ENCODE data around the gene CLEC18A.
"Not testable (repeated sequence)": the region's sequence is repeated elsewhere in the genome, so short reads cannot be mapped to it uniquely, and the experiment has no call there.

CLEC18A gene

GRCh38 chr16:69930117-69930776 lies 20.9 kb upstream of the CLEC18A start:
- DNase-seq (ENCODE audit: low spot score) = peak; percentile 62

DNA sequence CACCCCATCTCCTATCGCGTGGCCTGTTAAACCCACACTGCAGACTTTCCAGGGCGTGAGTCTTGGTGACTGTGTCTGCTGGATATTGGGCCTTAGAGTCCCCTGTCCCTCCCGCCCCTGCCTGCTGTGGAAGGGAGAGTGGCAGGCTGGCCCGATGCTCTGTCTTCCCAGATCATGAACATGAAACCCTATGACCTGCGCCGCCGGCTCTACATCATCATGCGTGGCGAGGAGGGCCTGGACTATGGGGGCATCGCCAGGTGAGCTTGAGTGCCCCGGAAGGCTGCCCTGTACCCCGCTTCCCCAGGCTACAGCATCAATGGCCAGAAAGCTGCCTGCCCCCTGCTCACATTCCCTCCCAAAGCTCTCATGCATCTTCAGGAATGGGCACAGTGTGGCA lies 19.5 kb upstream of the CLEC18A start:
- no peak for DNase-seq (ENCODE audit: low spot score)

DNA sequence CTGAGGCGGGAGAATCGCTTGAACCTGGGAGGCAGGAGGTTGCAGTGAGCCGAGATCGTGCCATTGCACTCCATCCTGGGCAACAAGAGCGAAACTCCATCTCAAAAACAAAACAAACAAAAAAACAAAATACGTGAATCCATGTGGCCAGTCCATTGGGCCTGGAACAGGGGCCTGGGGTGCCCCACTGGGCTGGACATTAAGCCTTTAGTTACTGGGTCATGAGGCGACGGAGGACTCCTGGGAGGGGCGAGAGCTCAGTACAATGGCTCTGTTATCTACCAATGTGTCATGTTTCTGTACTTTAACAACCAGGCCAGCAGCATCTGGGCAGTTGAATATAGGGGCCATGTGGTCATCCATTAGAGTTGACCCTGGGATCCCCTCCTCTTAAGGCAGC lies 18.9 kb upstream of the CLEC18A start:
- no peak for DNase-seq (ENCODE audit: low spot score)

DNA sequence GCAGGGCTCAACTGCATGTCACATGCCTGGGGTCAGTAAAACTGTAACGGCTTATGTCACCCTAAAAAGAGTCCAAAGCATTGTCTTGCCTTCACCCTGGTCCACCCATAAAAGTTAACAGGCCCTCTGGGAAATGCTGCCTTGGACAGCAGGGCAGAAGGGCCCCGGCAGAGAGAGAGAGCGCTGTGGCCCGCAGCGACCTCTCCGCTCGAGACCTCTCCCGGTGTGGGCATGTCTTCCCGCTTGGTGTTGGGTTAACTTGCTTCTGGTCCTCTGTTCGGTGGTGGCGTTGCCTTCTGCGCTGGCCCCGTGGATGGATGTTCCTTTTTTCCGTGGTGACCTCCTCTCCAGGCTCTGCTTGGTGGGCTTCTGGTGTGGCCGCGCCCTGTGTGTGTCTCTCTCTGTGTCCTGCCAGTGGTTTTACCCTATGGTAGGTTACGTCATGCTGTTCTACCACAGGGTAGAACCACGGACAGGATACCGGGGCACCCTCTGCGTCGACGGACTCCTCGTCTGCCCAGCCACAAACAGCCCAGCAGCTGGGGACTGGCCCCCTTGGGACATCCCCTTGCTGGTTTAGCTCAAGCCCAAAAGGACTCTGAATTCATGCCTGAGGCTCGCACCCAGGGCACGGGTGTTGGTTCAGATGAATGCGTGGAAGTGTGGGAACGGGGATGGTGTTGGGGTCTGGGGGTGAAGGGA lies 18.3 kb upstream of the CLEC18A start:
- DNase-seq (ENCODE audit: low spot score) = no peak

GRCh38 chr16:69934044-69934443 lies 17.1 kb upstream of the CLEC18A start:
- no peak for DNase-seq (ENCODE audit: low spot score)

DNA sequence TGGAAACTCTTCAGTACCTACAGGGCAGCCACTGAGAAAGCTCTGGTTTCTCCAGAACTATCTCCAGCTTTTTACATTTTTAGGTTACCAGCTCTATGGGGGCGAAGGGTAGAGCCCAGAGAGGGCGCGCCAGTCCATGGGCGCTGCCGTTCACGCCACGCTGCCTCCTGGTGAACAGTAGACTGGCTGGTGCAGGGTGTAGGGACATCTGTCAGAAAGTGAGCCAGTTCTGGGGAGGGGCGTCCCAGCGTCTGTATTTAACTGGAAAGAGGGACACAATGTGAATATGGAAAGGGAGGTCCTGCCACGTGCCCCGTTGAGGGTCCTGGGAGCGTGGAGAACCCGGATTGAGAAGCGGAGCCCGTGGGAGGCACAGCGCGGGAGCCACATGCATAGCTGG lies 16.4 kb upstream of the CLEC18A start:
- no peak for DNase-seq (ENCODE audit: low spot score)

GRCh38 chr16:69935278-69935711 lies 15.8 kb upstream of the CLEC18A start:
- no peak for DNase-seq (ENCODE audit: low spot score)

DNA sequence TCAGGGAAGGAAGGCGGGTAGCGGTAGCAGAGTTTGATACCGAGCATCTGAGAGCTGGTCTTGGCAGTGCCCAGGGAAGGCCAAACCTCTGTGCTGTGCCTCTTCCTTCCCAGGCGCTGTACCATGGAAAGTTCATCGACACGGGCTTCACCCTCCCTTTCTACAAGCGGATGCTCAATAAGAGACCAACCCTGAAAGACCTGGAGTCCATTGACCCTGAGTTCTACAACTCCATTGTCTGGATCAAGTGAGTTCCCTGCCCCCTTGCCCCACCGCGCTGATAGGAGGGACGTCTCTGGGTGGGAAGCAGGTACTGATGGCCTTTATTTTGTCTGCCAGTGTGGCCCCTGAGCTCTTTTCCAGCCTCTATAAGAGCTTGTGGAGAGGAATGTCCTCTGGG lies 15.4 kb upstream of the CLEC18A start:
- DNase-seq (ENCODE audit: low spot score) = no peak

DNA sequence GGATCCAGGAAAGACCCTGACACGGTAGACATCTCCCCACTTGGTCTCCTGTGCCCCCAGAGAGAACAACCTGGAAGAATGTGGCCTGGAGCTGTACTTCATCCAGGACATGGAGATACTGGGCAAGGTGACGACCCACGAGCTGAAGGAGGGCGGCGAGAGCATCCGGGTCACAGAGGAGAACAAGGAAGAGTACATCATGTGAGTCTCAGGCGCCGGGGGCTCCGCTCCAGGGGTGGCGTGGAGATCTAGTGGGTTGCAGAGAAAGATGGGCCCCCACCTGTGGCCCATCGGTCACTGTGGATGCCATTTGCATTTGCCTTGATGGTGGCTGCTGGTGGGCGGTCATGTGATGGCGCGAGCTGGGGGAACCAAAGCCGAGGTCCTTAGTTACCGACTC lies 14.9 kb upstream of the CLEC18A start:
- DNase-seq (ENCODE audit: low spot score) = no peak

GRCh38 chr16:69936751-69937211 lies 14.4 kb upstream of the CLEC18A start:
- DNase-seq (ENCODE audit: low spot score) = no peak

DNA sequence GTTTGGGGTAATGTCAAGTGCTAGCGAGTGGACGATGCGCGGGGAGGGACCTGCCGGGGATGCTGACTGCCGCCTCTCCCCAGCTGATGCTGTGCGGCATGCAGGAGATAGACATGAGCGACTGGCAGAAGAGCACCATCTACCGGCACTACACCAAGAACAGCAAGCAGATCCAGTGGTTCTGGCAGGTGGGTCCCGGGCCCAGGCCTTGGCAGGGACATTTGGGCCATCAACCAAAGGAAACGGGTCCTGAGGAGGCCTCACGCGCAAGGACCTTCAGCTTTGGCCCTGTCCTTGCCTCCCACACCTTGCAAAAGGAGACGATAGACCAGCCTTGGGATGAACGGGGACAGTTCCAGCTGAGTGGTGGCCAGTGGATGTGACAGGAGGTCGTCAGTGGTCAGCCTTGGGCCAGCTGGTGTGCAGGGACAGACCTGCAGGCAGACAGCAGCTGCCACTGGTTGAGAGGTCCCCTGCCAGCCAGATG lies 13.6 kb upstream of the CLEC18A start:
- DNase-seq (ENCODE audit: low spot score) = no peak

GRCh38 chr16:69938981-69939820 lies 11.9 kb upstream of the CLEC18A start:
- no peak for DNase-seq (ENCODE audit: low spot score)

DNA sequence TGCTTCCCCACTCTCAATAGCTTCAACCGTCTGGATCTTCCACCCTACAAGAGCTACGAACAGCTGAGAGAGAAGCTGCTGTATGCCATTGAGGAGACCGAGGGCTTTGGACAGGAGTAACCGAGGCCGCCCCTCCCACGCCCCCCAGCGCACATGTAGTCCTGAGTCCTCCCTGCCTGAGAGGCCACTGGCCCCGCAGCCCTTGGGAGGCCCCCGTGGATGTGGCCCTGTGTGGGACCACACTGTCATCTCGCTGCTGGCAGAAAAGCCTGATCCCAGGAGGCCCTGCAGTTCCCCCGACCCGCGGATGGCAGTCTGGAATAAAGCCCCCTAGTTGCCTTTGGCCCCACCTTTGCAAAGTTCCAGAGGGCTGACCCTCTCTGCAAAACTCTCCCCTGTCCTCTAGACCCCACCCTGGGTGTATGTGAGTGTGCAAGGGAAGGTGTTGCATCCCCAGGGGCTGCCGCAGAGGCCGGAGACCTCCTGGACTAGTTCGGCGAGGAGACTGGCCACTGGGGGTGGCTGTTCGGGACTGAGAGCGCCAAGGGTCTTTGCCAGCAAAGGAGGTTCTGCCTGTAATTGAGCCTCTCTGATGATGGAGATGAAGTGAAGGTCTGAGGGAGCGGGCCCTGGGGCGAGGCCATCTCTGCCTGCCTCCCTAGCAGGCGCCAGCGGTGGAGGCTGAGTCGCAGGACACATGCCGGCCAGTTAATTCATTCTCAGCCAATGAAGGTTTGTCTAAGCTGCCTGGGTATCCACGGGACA lies 11.1 kb upstream of the CLEC18A start:
- no peak for DNase-seq (ENCODE audit: low spot score)

DNA sequence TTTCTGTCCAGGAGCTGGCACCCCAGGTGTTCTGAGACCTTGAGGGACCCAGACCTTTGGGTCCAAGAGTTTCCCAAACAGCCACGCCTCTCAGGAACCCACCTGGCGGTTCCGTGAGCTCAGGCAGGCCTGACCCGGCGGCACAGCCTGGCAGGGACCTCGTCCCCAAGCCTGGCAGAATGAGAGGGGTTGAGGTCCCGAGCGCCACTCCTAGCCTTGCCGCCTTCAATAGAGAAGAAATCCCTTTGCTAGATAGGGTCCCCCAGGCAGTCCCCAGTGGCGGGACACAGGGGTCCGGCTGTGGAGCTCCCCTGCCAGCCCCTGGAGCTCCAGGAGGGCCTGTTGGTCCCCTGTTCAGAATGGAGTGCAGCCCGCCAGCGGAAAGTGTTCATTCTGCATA lies 10.5 kb upstream of the CLEC18A start:
- DNase-seq (ENCODE audit: low spot score) = no peak

DNA sequence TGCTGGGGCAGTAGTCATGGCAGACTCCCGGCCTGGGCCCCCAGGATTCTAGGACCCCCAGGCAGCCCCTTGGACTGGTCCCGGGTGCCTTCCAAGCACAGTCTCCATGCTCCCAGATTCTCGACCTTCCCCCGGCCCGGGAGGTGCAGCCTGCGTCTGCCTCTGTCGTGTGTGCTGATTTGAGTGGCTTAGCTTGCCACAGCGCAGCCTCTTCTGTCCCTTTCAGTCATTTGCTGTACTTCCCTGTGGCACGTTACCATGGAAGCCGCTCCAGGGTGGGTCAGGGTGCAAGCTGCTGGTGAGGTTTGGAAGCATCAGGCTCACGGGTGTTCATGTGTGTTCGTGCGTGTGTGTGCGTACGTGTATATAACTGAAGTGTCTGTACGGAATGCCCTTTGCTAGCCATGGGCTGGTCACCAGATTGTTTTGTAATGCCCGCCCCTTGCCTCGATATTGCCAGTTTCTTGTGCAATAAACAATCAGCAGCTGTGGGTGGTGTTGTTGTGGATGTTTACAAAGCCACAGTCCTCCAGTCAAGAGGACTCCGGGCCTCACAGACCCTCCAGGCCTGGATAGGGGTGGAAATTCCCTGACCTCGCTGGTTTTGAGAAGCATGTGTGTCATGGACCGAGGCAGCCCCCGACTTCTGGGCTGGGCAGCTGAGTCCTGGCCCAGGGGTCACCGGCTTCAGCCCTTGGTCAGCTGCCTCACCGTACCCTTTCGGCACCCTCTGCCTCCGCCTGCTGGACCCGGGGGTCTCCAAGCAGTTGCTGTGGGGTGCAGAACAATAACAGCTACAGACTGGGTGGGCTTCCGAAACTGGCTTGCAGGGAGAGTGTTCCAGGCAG lies 9.7 kb upstream of the CLEC18A start:
- no peak for DNase-seq (ENCODE audit: low spot score)

DNA sequence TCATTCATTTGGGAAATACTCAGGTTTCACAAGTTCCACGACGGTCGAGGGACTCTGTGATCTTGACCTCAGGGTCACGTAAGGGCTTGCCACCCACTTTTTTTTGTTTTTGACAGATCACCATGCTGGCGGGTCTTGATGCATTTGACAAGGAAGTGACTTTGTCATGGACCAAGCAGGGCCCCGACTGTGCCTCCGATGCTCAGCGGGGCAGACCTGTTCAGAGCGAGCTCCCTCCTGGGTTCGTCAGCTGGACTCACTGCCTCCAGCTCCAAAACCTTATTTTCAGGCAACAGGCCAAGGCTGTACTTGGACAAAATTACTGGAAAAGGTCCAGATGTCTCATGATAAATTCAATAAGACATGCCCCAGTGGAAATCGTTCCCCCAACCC lies 9.0 kb upstream of the CLEC18A start:
- DNase-seq (ENCODE audit: low spot score) = no peak

DNA sequence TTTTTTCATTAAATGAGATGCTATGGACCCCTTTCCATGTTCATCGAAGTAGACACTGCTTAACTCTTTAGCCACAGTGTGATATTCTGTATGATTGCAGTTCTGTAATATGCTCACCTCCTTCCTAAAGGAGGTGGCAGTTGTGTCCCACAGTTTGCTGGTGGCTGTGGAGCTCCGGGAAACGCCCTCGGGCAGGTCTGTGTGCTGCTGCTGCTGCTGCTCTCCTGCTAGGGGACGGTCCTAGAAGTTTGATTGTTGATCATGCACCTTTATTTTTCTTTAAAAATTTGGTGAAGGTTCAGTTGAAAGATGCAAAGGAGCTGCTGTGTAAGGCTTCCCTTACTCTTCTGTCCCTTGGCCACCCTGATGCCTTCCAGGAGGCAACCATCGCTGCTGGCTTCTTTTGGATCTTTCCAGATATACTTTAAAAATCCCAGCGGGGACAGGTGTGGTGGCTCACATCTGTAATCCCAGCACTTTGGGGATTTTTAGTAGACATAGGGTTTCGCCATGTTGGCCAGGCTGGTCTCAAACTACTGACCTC lies 8.4 kb upstream of the CLEC18A start:
- DNase-seq (ENCODE audit: low spot score) = no peak

DNA sequence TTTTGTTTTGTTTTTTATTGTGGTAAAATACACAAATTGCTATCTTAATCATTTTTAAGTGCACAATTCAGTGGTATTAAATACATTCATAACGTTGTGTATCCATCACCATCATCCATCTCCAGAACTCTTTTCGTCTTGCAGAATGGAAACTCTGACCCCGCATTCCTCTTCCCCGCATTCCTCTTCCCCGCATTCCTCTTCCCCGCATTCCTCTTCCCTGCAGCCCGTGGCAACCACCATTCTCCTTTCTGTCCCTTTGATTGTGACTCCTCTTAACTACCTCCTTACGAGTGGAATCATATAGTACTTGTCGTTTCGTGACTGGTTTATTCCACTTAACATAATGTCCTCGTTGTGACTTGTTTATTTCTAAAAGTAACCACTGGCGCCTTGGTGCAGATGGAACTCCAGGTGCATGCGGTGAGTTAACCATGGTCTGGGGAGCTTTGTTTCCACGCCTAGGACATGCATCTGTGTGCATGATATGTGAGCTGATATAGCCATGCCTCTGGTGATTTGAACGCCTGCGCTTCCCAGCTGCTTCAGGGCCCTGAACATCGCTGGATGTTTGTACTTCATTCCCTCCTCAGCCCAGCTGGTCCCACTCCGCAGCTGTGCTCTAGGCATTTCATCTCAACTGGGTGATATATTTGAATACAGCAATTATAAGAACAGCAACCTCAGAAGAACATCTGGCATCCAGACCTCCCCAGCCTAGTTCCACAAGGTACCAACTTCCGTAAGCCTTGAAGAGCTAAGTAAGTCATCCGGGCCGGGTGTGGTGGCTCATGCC lies 7.7 kb upstream of the CLEC18A start:
- DNase-seq (ENCODE audit: low spot score) = not testable (repeated sequence)

- DNase-seq (ENCODE audit: low spot score) = not testable (repeated sequence)
These were observed 723 bp upstream of the CLEC18A start for GRCh38 chr16:69950411-69950810.

DNA sequence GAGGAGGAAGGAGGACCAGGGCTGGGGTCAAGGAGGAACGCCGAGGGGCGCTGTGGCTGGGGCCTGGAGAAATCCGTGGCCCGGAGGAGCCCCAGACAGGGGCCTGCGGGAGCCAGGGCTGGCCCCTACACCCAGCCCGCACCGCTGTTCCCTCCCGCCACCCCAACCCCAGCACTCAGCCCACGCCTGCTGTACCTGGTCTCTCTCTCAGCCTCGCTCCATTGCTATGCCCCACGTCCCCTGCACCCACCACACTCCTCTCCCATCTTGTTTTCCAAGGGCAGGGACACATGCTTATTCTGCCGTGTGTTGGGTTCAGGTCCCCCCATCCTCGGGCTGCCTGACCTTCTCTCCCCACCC lies 518 bp downstream of the CLEC18A start:
- DNase-seq (ENCODE audit: low spot score) = not testable (repeated sequence)
